Brain pericyte (primary cell): ENCODE measurements around the gene SPDYE1.
"Not testable (repeated sequence)": the region's sequence is repeated elsewhere in the genome, so short reads cannot be mapped to it uniquely, and the experiment has no call there.

Source experiments
- DNase-seq: peaks from one replicate; pipeline ENCODE4 v3.0.0-alpha.2; 2012; ENCODE audit warnings: low read depth, low spot score

The SPDYE1 gene

DNA sequence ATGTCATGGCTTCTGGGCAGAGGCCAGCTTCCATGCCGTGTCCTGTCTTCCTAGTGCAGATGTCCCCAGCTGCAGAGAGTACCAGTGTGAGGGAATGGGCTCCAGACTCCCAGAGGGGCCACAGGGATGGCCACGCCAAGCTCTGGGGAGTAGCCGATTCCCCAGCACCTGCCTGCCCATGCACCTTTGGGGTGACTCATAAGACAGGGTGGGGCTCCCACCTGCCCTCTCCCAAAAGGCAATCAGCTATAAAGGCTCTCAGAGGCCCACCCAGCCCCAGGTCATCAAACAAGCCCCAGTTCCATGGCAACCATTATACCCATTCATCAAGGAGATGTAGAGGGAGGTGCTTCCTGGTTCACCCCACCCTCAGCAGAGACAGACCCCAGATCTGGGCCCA is at the start of gene SPDYE1:
Gene SPDYE1 (plus strand): TSS at position 366 of the 400 bp plus-strand sequence. CDS start 2,053 bp downstream, outside the sequence.
- not testable (repeated sequence) for DNase-seq

DNA sequence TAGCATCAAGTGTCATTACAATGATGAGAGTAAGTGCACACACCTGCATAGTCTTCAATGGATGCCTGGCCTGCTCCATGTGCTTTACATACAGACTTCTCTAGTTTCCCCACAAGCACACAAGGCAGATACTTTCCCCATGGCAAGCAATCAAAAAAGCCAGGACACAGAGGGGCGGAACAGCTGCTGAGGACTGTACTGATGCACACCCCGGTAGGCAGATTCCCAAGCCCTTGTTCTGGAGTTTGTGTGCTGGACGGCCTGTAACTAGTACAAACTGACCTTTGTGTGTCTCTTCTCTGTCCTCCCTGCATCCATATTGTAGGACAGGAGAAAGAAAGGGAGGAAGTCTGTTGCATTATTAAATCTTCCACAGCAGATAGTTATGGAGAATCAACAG is 45.7 kb upstream of the SPDYE1 start:
- DNase-seq, result no peak

DNA sequence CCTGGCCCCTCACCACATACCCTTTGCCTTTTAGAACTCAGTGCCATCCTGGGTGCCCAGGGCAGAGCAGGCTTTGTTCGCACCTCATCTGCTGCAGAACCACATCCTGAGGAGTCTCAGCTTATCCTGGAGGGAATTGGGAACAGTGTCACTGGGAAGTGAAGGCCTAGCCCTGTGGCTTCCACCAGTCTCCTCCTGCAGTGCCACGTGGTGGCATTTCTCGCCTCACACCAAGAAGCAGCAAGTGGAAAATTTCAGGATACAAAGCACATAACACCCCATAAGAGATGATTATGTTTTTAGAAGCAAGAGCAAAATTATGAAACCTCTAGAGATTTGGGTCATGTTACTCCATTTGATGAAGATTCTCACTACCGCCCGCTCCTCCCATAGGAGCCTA is 44.6 kb upstream of the SPDYE1 start:
- no peak for DNase-seq

GRCh38 chr7:43954524-43955228 is 43.0 kb upstream of the SPDYE1 start:
- peak; percentile 13 for DNase-seq

- DNase-seq, result no peak
These were observed 41.7 kb upstream of the SPDYE1 start for GRCh38 chr7:43956027-43956426.

DNA sequence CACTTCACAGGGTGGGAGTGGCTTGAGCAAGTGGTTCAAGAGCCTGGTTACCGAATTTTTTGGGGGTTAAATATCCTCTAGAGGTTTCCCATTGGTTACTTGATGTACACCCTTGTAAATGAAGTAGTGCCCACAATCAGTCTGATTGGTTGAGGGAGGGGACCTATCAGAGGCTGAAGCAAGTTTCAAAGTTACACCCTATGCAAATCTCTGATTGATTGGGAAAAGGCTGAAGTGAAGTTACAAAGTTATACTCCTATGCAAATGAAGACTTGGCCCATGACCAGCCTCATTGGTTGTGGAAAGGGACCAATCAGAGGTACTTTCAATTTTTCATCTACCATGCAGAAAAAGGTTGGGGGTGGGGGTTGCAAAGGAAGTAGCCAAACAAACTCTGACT is 36.8 kb upstream of the SPDYE1 start:
- no peak for DNase-seq

DNA sequence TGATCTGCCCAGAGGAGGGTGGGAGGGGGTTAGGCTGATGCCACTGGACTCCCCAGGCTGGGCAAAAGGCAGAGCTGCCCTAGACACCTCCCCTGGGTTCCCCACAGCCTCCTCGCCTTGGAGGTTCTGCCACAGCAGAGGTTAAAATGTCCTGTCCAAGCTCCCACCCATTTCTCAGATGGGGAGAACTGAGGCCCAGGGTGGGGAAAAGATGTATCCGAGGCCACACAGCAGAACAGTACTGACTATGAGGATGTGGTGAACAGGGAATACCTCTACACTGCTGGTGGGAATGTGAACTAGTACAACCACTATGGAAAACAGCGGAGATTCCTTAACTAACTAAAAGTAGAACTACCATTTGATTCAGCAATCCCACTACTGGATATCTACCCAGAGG is 31.3 kb upstream of the SPDYE1 start:
- not testable (repeated sequence) for DNase-seq

DNA sequence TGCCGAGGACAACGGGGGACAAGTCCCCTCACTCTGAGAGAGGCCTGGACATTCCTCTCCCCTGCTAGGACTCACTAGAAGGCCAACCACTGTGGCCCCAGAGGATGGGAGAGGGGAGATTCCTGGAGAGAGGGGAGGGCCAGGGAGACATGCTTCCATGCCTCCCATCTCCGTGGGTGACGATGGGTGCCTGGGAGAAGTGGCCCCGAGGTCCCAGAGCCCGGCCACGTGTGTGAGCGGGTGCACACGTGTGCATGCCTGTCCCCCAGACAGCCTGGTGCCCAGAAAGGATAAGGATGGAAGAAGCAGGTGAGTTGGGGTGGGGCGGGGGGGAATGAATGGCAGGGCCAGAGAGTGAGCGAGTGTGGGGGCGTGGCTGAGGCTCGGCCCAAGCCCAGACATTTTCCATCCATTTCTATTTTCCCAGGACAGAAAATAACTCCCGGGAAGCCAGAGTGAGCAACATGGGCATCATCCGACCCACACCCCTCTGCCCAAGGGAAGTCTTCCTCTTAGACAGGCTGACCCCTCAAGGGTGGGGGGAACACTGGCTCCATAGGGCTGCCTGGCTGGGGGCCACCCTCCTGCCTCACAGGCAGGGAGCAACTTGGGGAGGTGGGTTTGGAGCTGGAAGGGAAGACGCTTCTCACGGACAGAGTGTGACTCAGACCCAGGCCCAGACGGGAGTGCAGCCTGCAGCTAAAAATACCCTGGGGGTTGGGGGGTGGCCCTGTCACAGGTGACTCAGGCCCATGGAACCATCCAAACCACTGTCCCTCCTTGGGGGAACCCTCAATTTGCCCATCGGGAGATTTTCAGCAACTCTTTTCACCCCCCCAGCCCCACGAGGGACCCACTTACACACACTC is 29.3 kb upstream of the SPDYE1 start:
- not testable (repeated sequence) for DNase-seq

GRCh38 chr7:43969586-43969985 is 28.1 kb upstream of the SPDYE1 start:
- DNase-seq, result not testable (repeated sequence)

DNA sequence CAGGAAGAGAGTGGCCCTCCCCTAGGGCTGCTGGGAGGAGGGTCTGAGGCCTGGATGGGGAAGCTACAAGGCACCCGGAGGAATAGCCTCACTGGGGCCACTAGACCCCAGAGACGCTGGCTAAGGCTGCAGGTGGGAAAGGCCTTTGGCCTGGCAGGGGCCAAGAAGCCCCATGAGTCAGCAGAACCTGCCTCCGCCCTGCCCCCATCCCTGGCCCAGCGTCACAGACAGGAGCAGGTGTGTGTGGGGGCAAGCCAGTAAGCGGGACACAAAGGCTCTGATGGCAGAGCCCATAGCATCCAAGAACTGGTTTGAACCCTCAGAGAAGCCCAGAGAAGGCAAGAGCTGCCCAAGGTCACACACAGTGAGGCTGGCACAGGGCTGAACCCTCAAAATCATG is 27.0 kb upstream of the SPDYE1 start:
- not testable (repeated sequence) for DNase-seq

DNA sequence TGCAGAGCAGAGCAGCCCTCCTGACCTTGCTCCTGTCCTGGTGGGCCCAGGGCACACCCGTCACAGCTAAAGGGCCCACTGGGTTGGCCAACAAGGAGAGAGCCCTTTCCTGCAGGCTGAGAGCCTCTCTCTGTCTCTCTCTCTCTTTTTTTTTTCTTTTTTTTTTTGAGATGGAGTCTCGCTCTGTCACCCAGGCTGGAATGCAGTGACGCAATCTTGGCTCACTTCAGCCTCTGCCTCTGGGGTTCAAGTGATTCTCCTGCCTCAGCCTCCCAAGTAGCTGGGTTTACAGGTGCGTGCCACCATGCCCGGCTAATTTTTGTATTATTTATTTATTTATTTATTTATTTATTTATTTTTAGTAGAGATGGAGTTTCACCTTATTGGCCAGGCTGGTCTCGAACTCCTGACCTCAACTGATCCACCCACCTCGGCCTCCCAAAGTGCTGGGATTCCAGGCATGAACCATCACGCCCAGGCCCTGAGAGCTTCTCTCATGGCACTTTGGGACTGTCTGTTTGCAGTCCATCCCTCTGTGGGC is 23.6 kb upstream of the SPDYE1 start:
- DNase-seq, result not testable (repeated sequence)

DNA sequence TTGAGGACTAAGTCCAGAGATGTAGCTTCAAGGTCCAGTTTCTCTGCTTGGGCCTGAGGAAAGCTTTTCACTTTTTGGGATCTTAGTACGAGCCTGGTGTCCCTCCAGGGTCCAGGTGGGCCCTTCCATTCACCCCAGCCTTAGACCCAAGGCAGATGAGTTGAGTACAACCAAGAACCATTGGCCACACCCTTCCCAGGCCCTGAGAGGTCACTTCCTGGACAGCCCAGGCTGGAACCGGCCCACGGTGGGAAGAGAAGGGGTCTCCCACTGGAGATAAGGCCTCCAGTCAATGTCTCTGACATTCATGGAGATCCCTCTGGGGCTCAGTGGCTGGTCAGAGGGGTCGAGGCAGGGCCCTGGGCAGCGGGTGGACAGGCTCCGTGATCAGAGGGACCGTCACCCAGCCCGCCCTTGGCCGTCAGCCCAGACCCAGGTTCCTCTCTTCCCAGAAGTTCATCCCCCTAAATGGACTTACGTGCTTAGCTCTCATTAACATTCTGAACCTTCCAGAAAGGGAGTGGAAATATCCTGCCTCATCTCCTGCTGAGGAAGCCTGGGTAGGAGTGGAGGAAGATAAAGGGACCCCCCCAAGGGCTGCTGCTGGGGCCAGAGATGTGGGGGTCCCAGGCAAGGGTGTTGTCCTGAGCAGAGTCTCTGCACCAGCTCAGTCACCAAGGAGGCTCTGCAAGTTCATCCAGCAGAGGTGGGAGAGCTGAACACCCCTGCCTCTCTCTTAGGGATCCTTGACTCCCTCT is 22.8 kb upstream of the SPDYE1 start:
- DNase-seq, result not testable (repeated sequence)

- no peak for DNase-seq
These were observed 20.2 kb upstream of the SPDYE1 start for GRCh38 chr7:43977525-43977924.

DNA sequence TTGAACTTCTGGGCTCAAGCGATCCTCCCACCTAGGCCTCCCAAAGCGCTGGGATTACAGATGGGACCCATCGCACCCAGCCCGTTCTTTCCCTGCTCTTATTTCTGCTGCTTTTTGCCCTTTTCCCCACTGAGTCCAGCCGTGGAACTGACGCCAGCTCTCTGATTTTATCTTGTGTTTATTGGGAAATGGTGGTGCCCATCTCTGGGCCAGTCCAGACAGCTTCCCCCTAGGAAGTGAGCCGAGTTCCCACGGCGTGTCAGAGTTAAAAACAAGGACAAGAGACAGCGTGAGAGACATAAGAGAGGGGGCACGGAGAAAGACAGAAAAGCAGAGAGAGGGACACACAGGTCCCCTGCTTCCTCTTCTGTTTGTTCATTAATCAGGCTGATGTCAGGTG is 19.6 kb upstream of the SPDYE1 start:
- not testable (repeated sequence) for DNase-seq

GRCh38 chr7:43982848-43983247 is 14.8 kb upstream of the SPDYE1 start:
- DNase-seq, result not testable (repeated sequence)

- not testable (repeated sequence) for DNase-seq
These were observed 14.0 kb upstream of the SPDYE1 start for GRCh38 chr7:43983736-43984135.

- peak; percentile 10 for DNase-seq
These were observed 11.5 kb upstream of the SPDYE1 start for GRCh38 chr7:43985904-43986864.

DNA sequence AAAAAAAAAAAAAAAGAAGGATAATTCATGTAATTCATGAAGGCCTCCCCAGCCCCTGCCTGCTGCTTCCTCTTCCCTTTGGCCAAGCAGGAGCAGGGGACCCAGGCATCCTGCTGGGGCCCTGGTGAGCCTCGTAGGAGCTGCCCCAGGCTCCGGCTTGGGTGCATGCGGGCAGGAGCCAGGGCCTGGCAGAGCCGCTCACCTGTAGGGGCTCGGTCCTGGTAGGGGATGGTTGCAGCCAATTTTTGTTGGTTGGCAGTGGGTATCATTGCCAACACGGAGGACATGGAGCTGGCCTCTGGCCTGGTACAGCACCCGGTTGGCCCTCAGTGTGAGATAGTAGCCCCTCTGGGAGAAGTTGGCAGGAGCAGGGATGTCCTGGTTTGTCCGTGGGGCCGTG is 10.2 kb upstream of the SPDYE1 start:
- not testable (repeated sequence) for DNase-seq

DNA sequence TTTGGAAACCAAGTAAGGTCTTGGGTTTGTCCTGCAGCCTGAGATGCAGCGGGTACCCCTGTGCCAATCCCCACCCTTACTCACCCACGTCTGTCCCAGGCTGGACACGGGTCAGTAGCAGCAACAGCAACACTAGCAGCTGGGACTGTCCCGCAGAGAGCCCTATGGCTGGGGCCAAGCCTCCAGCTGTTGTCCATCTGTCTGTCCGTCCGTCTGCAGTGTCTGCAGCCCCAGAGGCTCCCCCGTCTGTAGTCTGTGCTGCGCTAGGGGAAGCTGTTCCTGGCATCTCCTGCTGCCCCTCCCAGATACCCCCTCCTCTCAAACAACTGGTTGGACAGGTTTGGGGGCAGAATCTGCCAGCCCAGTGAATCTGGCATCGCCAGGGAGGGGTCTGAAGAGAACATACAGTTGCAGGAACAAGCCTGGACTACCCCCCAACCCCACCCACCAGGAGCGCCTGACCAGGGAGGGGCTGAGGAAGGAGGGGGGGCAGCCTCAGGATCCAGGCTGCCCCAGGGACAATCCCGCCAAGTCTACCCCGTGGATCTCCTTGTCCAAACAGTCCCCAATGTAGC is 7.6 kb upstream of the SPDYE1 start:
- not testable (repeated sequence) for DNase-seq

GRCh38 chr7:43990829-43991228 is 6.9 kb upstream of the SPDYE1 start:
- DNase-seq, result not testable (repeated sequence)
